Activated B cell treated with CpG ODN at 0.5 μM for 24 hours (primary cell): Measurements from ENCODE around the gene HSPA4. TPM values are rescaled to one million over a fixed set of nuclear protein-coding genes. Genes with fewer than 3 reads are reported as not detected.
"Not testable (repeated sequence)": the region's sequence is repeated elsewhere in the genome, so short reads cannot be mapped to it uniquely, and the experiment has no call there.

Experiments
- ATAC-seq: fragments of 200-7000 bp; cut with Tn5 transposase; one replicate; pipeline ENCODE4 v1.10.0; 2021; ENCODE audit warnings: low read depth, mild to moderate bottlenecking, moderate library complexity
- CTCF ChIA-PET: fragments of 350-600 bp; sonication (Branson Sonifier 250); formaldehyde crosslinking; loops from one replicate; lab custom pipeline; 2021; ENCODE audit warnings: antibody characterized with exemption; lab: Charles Lee
- POLR2A ChIA-PET: fragments of 350-600 bp; sonication (Branson Sonifier 250); formaldehyde crosslinking; loops from one replicate; lab custom pipeline; 2021; ENCODE audit warnings: antibody characterized with exemption; lab: Charles Lee
- DNase-seq: peaks from one replicate; pipeline ENCODE4 v3.0.0; 2022
- H3K27ac Mint-ChIP-seq: one replicate; pipeline ENCODE4 v1.8.0; 2020; ENCODE audit warnings: mixed read lengths
- H3K27me3 Mint-ChIP-seq: one replicate; pipeline ENCODE4 v1.8.0; 2021; ENCODE audit warnings: mixed read lengths
- H3K36me3 Mint-ChIP-seq: one replicate; pipeline ENCODE4 v1.8.0; 2021; ENCODE audit warnings: low read depth, mixed read lengths
- H3K4me1 Mint-ChIP-seq: one replicate; pipeline ENCODE4 v1.8.0; 2021; ENCODE audit warnings: mixed read lengths
- H3K4me3 Mint-ChIP-seq: one replicate; pipeline ENCODE4 v1.8.0; 2020; ENCODE audit warnings: mild to moderate bottlenecking, mixed read lengths
- H3K9me3 Mint-ChIP-seq: one replicate; pipeline ENCODE4 v1.8.0; 2020; ENCODE audit warnings: mixed read lengths
- intact Hi-C: fragments of 100-400 bp; cut with micrococcal nuclease; formaldehyde crosslinking; loops from one replicate; pipeline ENCODE4 v1.15.1; 2024
- total RNA-seq: library from RNA; stranded (reverse); gene quantifications from 2 replicates; pipeline ENCODE4 v1.2.3, GENCODE V29; 2022
- TF ChIP-seq, protein P1 (sequence below): fragments of 200-600 bp; IDR thresholded peaks from one replicate; pipeline ENCODE4 v1.8.0; 2022; ENCODE audit warnings: antibody characterized with exemption, mild to moderate bottlenecking

The HSPA4 gene
- 152 and 162 TPM in 2 replicates for total RNA-seq

DNA sequence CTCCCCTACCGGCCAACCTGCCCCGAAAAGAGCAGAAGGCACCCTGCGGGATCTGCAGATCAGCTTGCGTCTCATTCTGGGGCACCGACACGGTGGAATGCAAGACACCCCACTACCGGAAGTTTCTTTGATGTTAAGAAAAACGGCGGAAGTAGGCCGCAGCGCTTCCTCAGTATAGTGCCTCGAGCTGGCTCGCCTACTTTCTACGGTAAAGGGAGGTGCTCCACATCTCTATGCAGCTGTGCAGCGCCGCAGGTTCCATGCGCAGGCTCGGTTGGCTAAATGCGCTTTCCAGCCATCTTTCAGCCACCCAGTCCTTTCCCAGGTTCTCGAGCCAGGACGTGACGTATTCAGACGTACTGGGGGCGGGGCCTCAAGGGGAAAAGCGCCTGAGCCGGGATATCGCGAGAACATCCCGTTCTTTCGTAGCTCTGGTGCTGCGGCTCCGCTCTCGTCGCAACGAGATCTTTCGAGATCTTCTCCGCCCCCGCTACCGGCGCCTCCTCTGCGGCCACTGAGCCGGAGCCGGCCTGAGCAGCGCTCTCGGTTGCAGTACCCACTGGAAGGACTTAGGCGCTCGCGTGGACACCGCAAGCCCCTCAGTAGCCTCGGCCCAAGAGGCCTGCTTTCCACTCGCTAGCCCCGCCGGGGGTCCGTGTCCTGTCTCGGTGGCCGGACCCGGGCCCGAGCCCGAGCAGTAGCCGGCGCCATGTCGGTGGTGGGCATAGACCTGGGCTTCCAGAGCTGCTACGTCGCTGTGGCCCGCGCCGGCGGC lies at the start of gene HSPA4:
Gene HSPA4, plus strand, starts transcription at position 472 of the 775 bp plus-strand sequence. Its CDS starts 238 bp downstream, at position 710.
- Mint-ChIP-seq H3K36me3 (peaks cover 22% of the 10 kb centered on the region), H3K27ac (peak within 1 kb of the TSS; percentile 99), H3K9me3 (no peaks in the 10 kb centered on the region), H3K4me3 (peak within 1 kb of the TSS; percentile 96), H3K27me3 (no peaks in the 10 kb centered on the region), H3K4me1 (peaks cover 64% of the 10 kb centered on the region)
- peak; percentile 85 for ATAC-seq
- TF ChIP-seq, protein P1, sequence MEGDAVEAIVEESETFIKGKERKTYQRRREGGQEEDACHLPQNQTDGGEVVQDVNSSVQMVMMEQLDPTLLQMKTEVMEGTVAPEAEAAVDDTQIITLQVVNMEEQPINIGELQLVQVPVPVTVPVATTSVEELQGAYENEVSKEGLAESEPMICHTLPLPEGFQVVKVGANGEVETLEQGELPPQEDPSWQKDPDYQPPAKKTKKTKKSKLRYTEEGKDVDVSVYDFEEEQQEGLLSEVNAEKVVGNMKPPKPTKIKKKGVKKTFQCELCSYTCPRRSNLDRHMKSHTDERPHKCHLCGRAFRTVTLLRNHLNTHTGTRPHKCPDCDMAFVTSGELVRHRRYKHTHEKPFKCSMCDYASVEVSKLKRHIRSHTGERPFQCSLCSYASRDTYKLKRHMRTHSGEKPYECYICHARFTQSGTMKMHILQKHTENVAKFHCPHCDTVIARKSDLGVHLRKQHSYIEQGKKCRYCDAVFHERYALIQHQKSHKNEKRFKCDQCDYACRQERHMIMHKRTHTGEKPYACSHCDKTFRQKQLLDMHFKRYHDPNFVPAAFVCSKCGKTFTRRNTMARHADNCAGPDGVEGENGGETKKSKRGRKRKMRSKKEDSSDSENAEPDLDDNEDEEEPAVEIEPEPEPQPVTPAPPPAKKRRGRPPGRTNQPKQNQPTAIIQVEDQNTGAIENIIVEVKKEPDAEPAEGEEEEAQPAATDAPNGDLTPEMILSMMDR, result no peak
- peak; percentile 93 for DNase-seq
- CTCF ChIA-PET, result interaction anchor here (1.0 to 1.2 kb wide), 3 partner anchors 19 to 88 kb away, joined by 3 read pairs; partner anchors contain the start of gene AFF4
- intact Hi-C loops, result loop anchor here (1.0 to 10.0 kb wide), 9 partner anchors 18 to 1257 kb away; partner anchors contain the start of genes AFF4, C5orf15, FNIP1 and VDAC1
- POLR2A ChIA-PET, result interaction anchor here (0.6 to 4.0 kb wide), 31 partner anchors 8 to 1677 kb away, joined by 3 to 132 read pairs (median 4); partner anchors contain the start of genes AFF4, KIF3A, PPP2CA and RAD50

DNA sequence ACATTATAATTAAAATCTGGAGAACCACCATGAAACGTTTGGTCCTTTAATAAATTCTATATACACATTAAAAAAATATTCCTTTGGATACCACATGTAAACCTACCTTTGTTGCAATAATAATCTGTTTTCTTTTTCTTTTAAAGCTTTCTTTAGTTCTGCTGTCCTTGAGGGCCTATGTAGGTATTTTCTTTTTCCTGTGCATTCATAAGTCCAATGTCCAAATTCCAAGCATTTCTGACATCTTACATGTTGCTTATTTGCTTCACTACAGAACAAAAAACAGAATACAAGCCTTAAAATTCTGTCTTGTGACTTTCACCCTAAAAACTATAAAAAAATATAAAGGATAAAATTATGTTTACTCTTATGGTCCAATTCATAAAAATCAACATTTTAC lies 45.2 kb upstream of the HSPA4 start:
- intact Hi-C loops, result no loop called here
- DNase-seq (no peak), ATAC-seq (no peak)
- TF ChIP-seq, protein P1, result no peak
- POLR2A ChIA-PET, result no interaction called here
- Mint-ChIP-seq H3K4me3 (no peak overlapping the region), H3K36me3 (peaks cover 30% of the 10 kb centered on the region), H3K9me3 (no peaks in the 10 kb centered on the region), H3K27ac (no peak overlapping the region), H3K4me1 (peaks cover 8% of the 10 kb centered on the region), H3K27me3 (no peaks in the 10 kb centered on the region)
- CTCF ChIA-PET, result no interaction called here

DNA sequence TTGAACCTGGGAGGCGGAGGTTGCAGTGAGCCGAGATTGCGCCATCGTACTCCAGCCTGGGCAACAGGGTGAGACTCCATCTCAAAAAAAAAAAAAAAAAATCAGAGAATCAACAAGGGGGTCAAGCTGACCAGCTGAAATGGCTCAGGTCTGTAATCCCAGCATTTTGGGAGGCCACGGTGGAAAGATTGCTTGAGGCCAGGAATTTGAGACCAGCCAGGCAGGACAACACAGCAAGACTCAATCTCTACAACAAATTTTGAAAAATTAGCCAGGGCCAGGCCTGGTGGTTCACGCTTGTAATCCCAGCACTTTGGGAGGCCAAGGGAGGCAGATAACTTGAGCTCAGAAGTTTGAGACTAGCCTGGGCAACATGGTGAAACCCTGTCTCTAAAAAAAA lies 43.4 kb upstream of the HSPA4 start:
- H3K36me3 Mint-ChIP-seq, result peaks cover 26% of the 10 kb centered on the region
- ATAC-seq, DNase-seq, H3K9me3 Mint-ChIP-seq, POLR2A ChIA-PET, H3K4me1 Mint-ChIP-seq, H3K27me3 Mint-ChIP-seq, intact Hi-C loops, H3K4me3 Mint-ChIP-seq, CTCF ChIA-PET, H3K27ac Mint-ChIP-seq: not testable (repeated sequence)

DNA sequence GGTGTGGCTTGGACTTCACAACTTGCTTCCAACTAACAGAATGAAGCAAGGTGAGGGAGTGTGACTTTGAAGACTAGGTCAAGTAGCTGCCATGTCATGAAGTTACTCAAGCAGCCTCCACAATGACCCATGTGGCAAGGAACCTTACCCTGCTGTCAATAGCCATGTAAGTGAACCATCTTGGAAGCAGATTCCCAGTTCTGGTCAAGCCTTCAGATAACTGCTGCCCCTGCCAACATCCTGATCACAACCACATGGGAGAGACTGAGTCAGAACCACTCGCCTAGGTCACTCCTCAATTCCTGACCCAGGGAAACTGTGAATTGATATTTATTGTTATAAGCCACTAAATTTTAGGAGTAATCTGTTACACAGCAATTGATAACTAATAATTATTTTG lies 36.3 kb upstream of the HSPA4 start:
- DNase-seq (no peak), ATAC-seq (no peak)
- Mint-ChIP-seq H3K9me3 (no peaks in the 10 kb centered on the region), H3K27ac (no peak overlapping the region), H3K4me3 (no peak overlapping the region), H3K4me1 (peaks cover 2% of the 10 kb centered on the region), H3K36me3 (peaks cover 44% of the 10 kb centered on the region), H3K27me3 (no peaks in the 10 kb centered on the region)
- TF ChIP-seq, protein P1, result no peak
- ChIA-PET CTCF (no interaction called here), POLR2A (interaction anchor here (0.6 kb wide), 1 partner anchor 1885 kb away, joined by 3 read pairs; no protein-coding TSS in a partner anchor)
- intact Hi-C loops, result no loop called here

DNA sequence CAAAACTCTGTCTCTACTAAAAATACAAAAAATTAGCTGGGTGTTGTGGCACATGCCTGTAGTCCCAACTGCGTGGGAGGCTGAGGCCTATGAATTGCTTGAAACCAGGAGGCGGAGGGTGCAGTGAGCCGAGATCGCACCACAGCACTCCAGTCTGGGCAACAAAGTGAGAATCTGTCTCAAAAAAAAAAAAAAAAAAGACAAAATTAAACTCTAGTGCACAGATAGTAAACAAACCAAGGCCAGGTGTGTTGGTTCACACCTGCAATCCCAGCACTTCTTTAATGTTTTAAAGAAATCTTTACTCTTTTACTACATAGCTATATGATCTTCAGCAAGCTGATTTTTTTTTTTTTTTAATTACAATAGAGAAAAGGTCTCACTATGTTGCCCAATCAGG lies 33.8 kb upstream of the HSPA4 start:
- DNase-seq (no peak), ATAC-seq (no peak)
- POLR2A ChIA-PET, result no interaction called here
- no peaks in the 10 kb centered on the region for H3K9me3 Mint-ChIP-seq
- H3K4me3 Mint-ChIP-seq, result no peak overlapping the region
- H3K4me1 Mint-ChIP-seq, result peaks cover 2% of the 10 kb centered on the region
- TF ChIP-seq, protein P1, result no peak
- peaks cover 55% of the 10 kb centered on the region for H3K36me3 Mint-ChIP-seq
- intact Hi-C loops, result no loop called here
- no peak overlapping the region for H3K27ac Mint-ChIP-seq
- no peaks in the 10 kb centered on the region for H3K27me3 Mint-ChIP-seq
- CTCF ChIA-PET, result no interaction called here

DNA sequence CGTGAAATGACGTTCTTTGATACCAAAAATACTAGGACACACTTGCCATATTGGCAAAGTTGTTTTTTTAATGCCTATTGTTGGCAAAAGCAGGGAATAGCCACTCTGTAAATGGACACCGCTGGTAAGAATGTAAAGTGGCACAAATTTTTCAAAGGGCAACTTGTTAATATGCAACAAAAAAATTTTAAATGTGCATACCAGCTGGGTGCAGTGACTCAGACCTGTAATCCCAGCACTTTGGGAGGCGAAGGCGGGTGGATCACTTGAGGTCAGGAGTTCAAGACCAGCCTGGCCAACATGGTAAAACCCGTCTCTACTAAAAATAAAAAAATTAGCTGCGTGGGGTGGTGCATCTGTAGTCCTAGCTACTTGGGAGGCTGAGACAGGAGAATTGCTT lies 32.3 kb upstream of the HSPA4 start:
- ATAC-seq, CTCF ChIA-PET, DNase-seq, H3K27ac Mint-ChIP-seq, POLR2A ChIA-PET, H3K9me3 Mint-ChIP-seq, intact Hi-C loops, H3K4me1 Mint-ChIP-seq, H3K4me3 Mint-ChIP-seq, H3K27me3 Mint-ChIP-seq: not testable (repeated sequence)
- H3K36me3 Mint-ChIP-seq, result peaks cover 56% of the 10 kb centered on the region
